Measurements from ENCODE around the gene CINP. TPM values are rescaled to one million over a fixed set of nuclear protein-coding genes. Genes with fewer than 3 reads are reported as not detected.
A peak's percentile ranks its signal among the peaks of the same experiment; 100 is the strongest.

CINP gene
- total and polyA plus RNA-seq, 9 of the 15 experiments (the other 6 are each of a cell fraction or from before 2014, with no cell fraction given) = 36.3 to 63.2 (median 43.7) TPM

- intact Hi-C loops (cut with micrococcal nuclease) = no loop called here
- H2AFZ ChIP-seq (ENCODE audit: low read depth, low read length) = no peak overlapping the region
- H3K4me3 ChIP-seq = no peak overlapping the region
- FAIRE-seq (no peak), ATAC-seq (peak; percentile 70), DNase-seq (ENCODE audit: extremely low read depth in 1 of 4, low spot score in 3 of 4) (peak in 1 of 4 experiments; percentile 30)
- H3K4me2 ChIP-seq (ENCODE audit: insufficient read depth, low read length) = 0 out of 2 replicates have a peak overlapping the region, but pooled peaks have one; percentile 25
- in situ Hi-C loops (cut with MboI) = no loop called here
- BruUV-seq (replicated peaks) = no TSS peak
- no peaks in the 10 kb centered on the region for H4K20me1 ChIP-seq (replicated peaks; ENCODE audit: control insufficient read depth, insufficient read depth, low read length)
- H3K9ac ChIP-seq (ENCODE audit: insufficient read depth in 1 of 2, low read depth in 2 of 2, low read length in 2 of 2) = peak overlapping the region in 1 of 2 experiments; percentile 64; a peak in 1 of 4 replicates
- CTCF ChIA-PET (ENCODE audit: low intra/inter-chr PET ratio) = no interaction called here
- no peaks in the 10 kb centered on the region; a peak in 1 of 5 replicates for H3K4me1 ChIP-seq (replicated peaks in 1 of 2; ENCODE audit: control insufficient read depth in 2 of 2, insufficient read depth in 2 of 2, low read length in 2 of 2)
- no peaks in the 10 kb centered on the region for H3K36me3 ChIP-seq (ENCODE audit: control insufficient read depth, insufficient read depth, low read length)
- no peaks in the 10 kb centered on the region for H3K9me3 ChIP-seq (replicated peaks; ENCODE audit: control insufficient read depth, insufficient read depth, low read depth, low read length)
- WGBS (ENCODE audit: insufficient coverage, low coverage, missing lambda C conversion rate) = 23% methylated on average over 11 of the region's 11 CpGs
- POLR2A ChIA-PET = interaction anchor here (0.6 to 2.3 kb wide), 2 partner anchors 9 to 16 kb away, joined by 4 to 7 read pairs; no protein-coding TSS in a partner anchor
- no peak overlapping the region for H3K27ac ChIP-seq (ENCODE audit: extremely low read depth, low read depth, low read length)
- no peaks in the 10 kb centered on the region for H3K79me2 ChIP-seq (ENCODE audit: control insufficient read depth, insufficient read depth, low read length)
- H3K9me1 ChIP-seq (ENCODE audit: control insufficient read depth, insufficient read depth, low read length) = no peaks in the 10 kb centered on the region
- H3K27me3 ChIP-seq (ENCODE audit: control insufficient read depth in 2 of 2, insufficient read depth in 2 of 2, low read length in 2 of 2) = no peaks in the 10 kb centered on the region
- peak; percentile 73 for TF ChIP-seq ATF3 (IDR thresholded peaks at IDR 0.05)
- no peak for TF ChIP-seq ATF3 (CRISPR knock-in tag; conservative IDR thresholded peaks at IDR 0.05)
- no peak for TF ChIP-seq TEAD1 (CRISPR knock-in tag; IDR thresholded peaks at IDR 0.05)
- peak; percentile 81 for TF ChIP-seq CEBPB (tag; IDR thresholded peaks at IDR 0.05)
- no peak for TF ChIP-seq KAT8 (IDR thresholded peaks at IDR 0.05; ENCODE audit: low read depth)
- no peak for TF ChIP-seq TFAM (CRISPR knock-in tag; conservative IDR thresholded peaks at IDR 0.05)
- TF ChIP-seq SMAD4 (CRISPR knock-in tag; conservative IDR thresholded peaks at IDR 0.05) = peak; percentile 55; the same call in 1 of the 2 replicates
- peak; percentile 43 for TF ChIP-seq ZFX (CRISPR knock-in tag; IDR thresholded peaks at IDR 0.05)
- TF ChIP-seq CXXC5 (CRISPR knock-in tag; IDR thresholded peaks at IDR 0.05) = peak; percentile 61
- TF ChIP-seq CLOCK (CRISPR knock-in tag; IDR thresholded peaks at IDR 0.05; ENCODE audit: borderline replicate concordance) = no peak
- no peak for TF ChIP-seq ZNF512 (tag; IDR thresholded peaks at IDR 0.05)
- TF ChIP-seq EGR1 (conservative IDR thresholded peaks at IDR 0.05) = no peak
- TF ChIP-seq ZNF175 (CRISPR knock-in tag; IDR thresholded peaks at IDR 0.05; ENCODE audit: low read depth) = 0 out of 2 replicates have a peak, but pooled peaks have one; percentile 24
- 0 out of 4 replicates have a peak, but pooled peaks of 1 of the 2 experiments have one; percentile 27 for TF ChIP-seq ETV6 (IDR thresholded peaks at IDR 0.05; ENCODE audit: borderline replicate concordance in 1 of 2, low read depth in 2 of 2, low read length in 1 of 2)
- no peak for TF ChIP-seq ETV6 (CRISPR knock-in tag; IDR thresholded peaks at IDR 0.05; ENCODE audit: borderline replicate concordance)
- TF ChIP-seq CEBPG (CRISPR knock-in tag; IDR thresholded peaks at IDR 0.05) = peak; percentile 55; the same call in 1 of the 2 replicates
- TF ChIP-seq CEBPG (tag; conservative IDR thresholded peaks at IDR 0.05 in 1 of 2, IDR thresholded peaks at IDR 0.05 in 1 of 2) = peak; percentile 64
- no peak for TF ChIP-seq NCOA6 (IDR thresholded peaks at IDR 0.05)
These were observed 7.7 kb upstream of the CINP start for GRCh38 chr14:102370305-102370809.
